AG09309 (cell line): Measurements from ENCODE around the gene CFTR.
A peak's percentile ranks its signal among the peaks of the same experiment; 100 is the strongest.
"Not testable (repeated sequence)": the region's sequence is repeated elsewhere in the genome, so short reads cannot be mapped to it uniquely, and the experiment has no call there.

ENCODE experiments used
- DNase-seq: peaks from one replicate; pipeline ENCODE4 v3.0.0-alpha.2; 2010; ENCODE audit warnings: low read depth
- H3K4me3 ChIP-seq: 2 replicates; pipeline ENCODE4 v1.5.1; 2011; ENCODE audit warnings: mild to moderate bottlenecking, low read depth, low read length, moderate library complexity; ENCODE audit not compliant: control insufficient read depth
- TF ChIP-seq, protein P1 (sequence below): IDR thresholded peaks from 2 replicates; pipeline ENCODE4 v1.5.1; 2011; ENCODE audit warnings: mild to moderate bottlenecking, low read depth, low read length, inconsistent platforms; ENCODE audit not compliant: insufficient read depth, control insufficient read depth; ENCODE audit errors: missing control alignments

Gene CFTR

DNA sequence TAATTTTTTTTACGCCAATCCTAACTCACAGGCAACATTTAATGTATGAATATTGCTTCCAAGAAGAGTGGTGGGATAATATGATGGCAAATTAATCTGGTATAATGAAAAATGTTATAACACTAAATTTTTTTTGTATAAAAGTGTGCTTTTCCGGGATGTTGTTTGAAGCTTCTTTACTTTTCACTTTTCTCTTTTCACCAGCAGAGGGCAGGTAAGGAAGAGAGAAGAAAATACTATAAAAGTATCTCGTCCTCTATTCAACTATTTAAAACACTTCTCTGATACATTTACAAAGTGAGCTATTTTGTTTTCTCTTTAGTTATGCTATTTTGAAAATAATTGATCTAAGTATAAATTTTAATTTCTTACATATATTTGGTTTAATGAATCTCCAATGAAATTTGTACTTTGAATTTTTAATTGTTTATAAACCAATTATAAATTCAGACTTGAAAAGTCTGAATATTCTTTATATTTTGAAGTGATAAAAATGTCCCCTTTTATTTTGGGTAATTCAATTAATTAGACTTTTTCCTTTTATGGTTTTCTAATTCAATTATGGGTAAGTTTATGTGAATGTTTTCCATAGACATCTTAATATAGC is 20.7 kb upstream of the CFTR start:
- DNase-seq: no peak
- H3K4me3 ChIP-seq: no peak overlapping the region
- TF ChIP-seq, protein P1, sequence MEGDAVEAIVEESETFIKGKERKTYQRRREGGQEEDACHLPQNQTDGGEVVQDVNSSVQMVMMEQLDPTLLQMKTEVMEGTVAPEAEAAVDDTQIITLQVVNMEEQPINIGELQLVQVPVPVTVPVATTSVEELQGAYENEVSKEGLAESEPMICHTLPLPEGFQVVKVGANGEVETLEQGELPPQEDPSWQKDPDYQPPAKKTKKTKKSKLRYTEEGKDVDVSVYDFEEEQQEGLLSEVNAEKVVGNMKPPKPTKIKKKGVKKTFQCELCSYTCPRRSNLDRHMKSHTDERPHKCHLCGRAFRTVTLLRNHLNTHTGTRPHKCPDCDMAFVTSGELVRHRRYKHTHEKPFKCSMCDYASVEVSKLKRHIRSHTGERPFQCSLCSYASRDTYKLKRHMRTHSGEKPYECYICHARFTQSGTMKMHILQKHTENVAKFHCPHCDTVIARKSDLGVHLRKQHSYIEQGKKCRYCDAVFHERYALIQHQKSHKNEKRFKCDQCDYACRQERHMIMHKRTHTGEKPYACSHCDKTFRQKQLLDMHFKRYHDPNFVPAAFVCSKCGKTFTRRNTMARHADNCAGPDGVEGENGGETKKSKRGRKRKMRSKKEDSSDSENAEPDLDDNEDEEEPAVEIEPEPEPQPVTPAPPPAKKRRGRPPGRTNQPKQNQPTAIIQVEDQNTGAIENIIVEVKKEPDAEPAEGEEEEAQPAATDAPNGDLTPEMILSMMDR: peak; percentile 55

DNA sequence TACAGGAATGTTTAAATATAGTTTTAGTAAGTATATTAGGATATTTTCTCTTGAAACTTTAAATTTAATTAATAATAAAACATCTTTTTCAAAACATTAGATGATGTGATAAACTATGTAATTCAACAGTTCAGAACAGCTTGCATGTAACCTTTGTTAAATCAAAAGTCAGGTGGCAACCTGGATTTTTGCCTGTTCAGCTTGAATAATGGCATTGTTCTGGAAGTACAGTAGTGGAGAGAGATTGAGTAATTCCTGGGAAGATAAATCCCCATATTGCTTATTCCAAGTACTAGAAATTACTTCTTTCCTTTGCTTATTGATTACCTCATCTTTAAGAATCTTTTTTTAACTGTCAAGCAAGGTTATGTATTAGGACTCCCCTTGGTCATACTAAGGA is 20.1 kb upstream of the CFTR start:
- TF ChIP-seq, protein P1: no peak
- no peak for DNase-seq
- no peak overlapping the region for H3K4me3 ChIP-seq

DNA sequence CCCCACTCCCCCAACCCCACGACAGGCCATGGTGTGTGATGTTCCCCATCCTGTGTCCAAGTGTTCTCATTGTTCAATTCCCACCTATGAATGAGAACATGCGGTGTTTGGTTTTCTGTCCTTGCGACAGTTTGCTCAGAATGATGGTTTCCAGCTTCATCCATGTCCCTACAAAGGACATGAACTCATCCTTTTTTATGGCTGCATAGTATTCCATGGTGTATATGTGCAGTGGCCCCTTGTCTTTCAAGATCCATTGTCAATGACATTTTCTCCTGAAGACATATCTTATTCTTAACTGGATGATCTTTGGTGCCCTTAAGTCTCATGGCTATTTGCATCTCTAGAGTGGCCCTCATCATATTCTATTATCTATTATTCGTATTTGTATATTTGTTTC is 19.0 kb upstream of the CFTR start:
- not testable (repeated sequence) for H3K4me3 ChIP-seq, DNase-seq

DNA sequence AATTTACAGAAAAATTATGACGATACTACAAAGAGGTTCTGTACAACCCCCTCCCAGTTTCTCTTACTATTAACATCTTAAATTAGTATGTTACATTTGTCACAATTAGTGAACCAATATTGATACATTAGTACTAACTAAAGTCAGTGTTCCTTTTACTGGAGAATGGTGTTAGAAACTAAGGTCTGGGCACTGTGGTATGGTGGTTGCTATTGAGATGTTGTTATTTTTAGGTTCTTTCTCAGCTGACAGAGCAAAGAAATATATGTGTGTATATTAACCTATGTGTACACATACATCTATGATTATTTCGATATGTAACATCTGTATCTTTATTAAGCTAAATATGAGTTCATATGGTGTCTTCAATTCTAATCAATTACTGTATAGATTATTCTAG is 11.7 kb upstream of the CFTR start:
- DNase-seq: no peak
- TF ChIP-seq, protein P1: no peak
- H3K4me3 ChIP-seq: no peak overlapping the region

DNA sequence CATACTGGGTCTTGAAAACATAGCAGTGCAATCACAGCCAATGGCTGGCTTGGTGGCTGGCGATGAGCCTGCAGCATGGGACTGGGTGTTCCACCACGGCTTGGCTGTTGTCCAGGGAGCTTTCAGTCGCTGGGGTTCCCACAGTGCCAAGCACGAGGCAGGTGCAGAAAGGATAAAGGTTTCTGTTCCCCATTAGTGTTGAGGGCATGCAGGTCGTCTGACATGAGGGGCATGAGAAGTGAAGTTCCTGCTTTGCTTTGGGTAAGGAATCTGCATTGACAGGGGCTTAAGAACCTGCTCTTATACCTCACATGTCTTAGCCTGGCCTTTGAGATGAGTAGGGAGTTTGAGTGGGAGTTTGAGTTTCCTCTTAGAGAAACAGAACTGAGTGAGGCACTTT is 9.0 kb upstream of the CFTR start:
- H3K4me3 ChIP-seq: no peak overlapping the region
- DNase-seq: no peak
- TF ChIP-seq, protein P1: no peak

DNA sequence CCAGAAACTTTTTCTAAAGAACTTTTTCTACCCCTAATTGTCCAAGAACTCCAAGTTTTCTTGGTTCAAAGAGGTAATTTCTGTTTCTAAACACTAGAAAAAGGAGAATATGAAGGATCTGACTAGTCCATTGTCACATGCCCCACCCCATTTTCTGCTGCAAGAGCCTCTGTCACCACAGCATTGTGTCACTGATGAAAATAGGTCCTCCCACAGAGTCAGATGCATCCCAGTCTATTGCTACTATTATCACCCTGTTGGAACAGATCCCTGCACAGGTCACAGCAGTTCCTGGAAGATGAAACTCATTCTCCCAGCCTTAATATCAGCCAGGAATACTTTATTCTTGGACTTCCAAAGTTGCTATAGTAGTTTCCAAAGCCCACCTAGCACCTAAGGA is 7.5 kb upstream of the CFTR start:
- H3K4me3 ChIP-seq: no peak overlapping the region
- DNase-seq: no peak
- TF ChIP-seq, protein P1: no peak

DNA sequence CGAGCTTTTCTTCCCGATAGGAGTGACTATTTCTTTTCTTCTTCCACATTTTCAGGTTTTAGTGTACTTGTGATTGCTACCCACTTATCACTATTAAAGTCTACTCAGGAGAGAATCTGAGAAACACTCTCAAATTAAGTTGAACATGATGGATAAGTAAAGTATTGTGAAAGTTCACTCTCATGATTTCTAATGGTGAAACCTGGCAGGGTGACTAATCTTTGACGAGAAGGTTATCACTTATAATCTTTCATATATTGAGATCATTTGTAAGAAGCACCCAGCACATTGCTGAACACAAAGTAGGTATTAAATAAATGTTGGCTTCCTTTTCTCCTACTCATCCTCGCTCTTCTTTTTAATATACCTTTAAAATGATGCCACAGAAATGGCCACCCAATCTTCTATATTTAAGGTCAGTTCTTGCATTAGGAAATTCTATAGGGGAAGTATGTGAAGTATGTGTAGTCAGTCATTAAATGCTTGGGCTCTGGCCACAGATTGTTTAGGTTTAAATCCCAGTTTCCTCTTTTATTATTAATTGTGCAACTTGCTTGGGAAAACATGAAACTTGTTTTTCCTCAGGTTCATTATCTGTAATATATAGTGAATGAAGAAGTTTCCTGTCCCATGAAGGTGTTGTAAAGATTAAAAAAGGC is 3.1 kb upstream of the CFTR start:
- no peak overlapping the region for H3K4me3 ChIP-seq
- no peak for DNase-seq
- TF ChIP-seq, protein P1: no peak
